ENCODE data around the gene PIEZO2.

Gene PIEZO2

GRCh38 chr18:10895976-10896375 lies 253.4 kb downstream of the PIEZO2 start:
- H3K4me1 Mint-ChIP-seq (ENCODE audit: low read depth): no peaks in the 10 kb centered on the region
- no peak overlapping the region for H3K27ac Mint-ChIP-seq
- H3K9me3 Mint-ChIP-seq: no peaks in the 10 kb centered on the region
- H3K27me3 Mint-ChIP-seq: peaks cover 3% of the 10 kb centered on the region
- H3K36me3 Mint-ChIP-seq (ENCODE audit: low read depth): no peaks in the 10 kb centered on the region
- no peak overlapping the region for H3K4me3 Mint-ChIP-seq

GRCh38 chr18:10894501-10894900 lies 254.9 kb downstream of the PIEZO2 start:
- H3K27ac Mint-ChIP-seq: no peak overlapping the region
- H3K27me3 Mint-ChIP-seq: peaks cover 3% of the 10 kb centered on the region
- H3K9me3 Mint-ChIP-seq: no peaks in the 10 kb centered on the region
- H3K4me1 Mint-ChIP-seq (ENCODE audit: low read depth): no peaks in the 10 kb centered on the region
- H3K36me3 Mint-ChIP-seq (ENCODE audit: low read depth): no peaks in the 10 kb centered on the region
- H3K4me3 Mint-ChIP-seq: no peak overlapping the region

GRCh38 chr18:10893761-10894160 lies 255.6 kb downstream of the PIEZO2 start:
- no peaks in the 10 kb centered on the region for H3K4me1 Mint-ChIP-seq (ENCODE audit: low read depth)
- peaks cover 3% of the 10 kb centered on the region for H3K27me3 Mint-ChIP-seq
- no peak overlapping the region for H3K4me3 Mint-ChIP-seq
- no peak overlapping the region for H3K27ac Mint-ChIP-seq
- no peaks in the 10 kb centered on the region for H3K9me3 Mint-ChIP-seq
- H3K36me3 Mint-ChIP-seq (ENCODE audit: low read depth): no peaks in the 10 kb centered on the region

- Mint-ChIP-seq H3K4me1 (ENCODE audit: low read depth) (no peaks in the 10 kb centered on the region), H3K4me3 (no peak overlapping the region), H3K9me3 (no peaks in the 10 kb centered on the region), H3K27me3 (peaks cover 3% of the 10 kb centered on the region), H3K27ac (no peak overlapping the region), H3K36me3 (ENCODE audit: low read depth) (no peaks in the 10 kb centered on the region)
These were observed 256.2 kb downstream of the PIEZO2 start for GRCh38 chr18:10893196-10893595.

GRCh38 chr18:10892786-10893185 lies 256.6 kb downstream of the PIEZO2 start:
- no peak overlapping the region for H3K4me3 Mint-ChIP-seq
- H3K27me3 Mint-ChIP-seq: peaks cover 3% of the 10 kb centered on the region
- H3K4me1 Mint-ChIP-seq (ENCODE audit: low read depth): no peaks in the 10 kb centered on the region

GRCh38 chr18:10890022-10890421 lies 259.3 kb downstream of the PIEZO2 start:
- no peaks in the 10 kb centered on the region for H3K9me3 Mint-ChIP-seq
- no peak overlapping the region for H3K27ac Mint-ChIP-seq
- no peaks in the 10 kb centered on the region for H3K36me3 Mint-ChIP-seq (ENCODE audit: low read depth)
- H3K27me3 Mint-ChIP-seq: peaks cover 3% of the 10 kb centered on the region
- no peaks in the 10 kb centered on the region for H3K4me1 Mint-ChIP-seq (ENCODE audit: low read depth)
- H3K4me3 Mint-ChIP-seq: no peak overlapping the region

More at GRCh38 chr18:10892786-10893185, 256.6 kb downstream of the PIEZO2 start:
- Mint-ChIP-seq H3K27ac (no peak overlapping the region), H3K9me3 (no peaks in the 10 kb centered on the region), H3K36me3 (ENCODE audit: low read depth) (no peaks in the 10 kb centered on the region)

- Mint-ChIP-seq H3K4me1 (ENCODE audit: low read depth) (no peaks in the 10 kb centered on the region), H3K36me3 (ENCODE audit: low read depth) (no peaks in the 10 kb centered on the region), H3K4me3 (no peak overlapping the region), H3K27me3 (peaks cover 8% of the 10 kb centered on the region), H3K9me3 (peaks cover 4% of the 10 kb centered on the region), H3K27ac (no peak overlapping the region)
These were observed 270.7 kb downstream of the PIEZO2 start for GRCh38 chr18:10878703-10879102.

- Mint-ChIP-seq H3K9me3 (peaks cover 4% of the 10 kb centered on the region), H3K36me3 (ENCODE audit: low read depth) (no peaks in the 10 kb centered on the region), H3K27ac (no peak overlapping the region), H3K4me1 (ENCODE audit: low read depth) (no peaks in the 10 kb centered on the region), H3K27me3 (peaks cover 9% of the 10 kb centered on the region), H3K4me3 (no peak overlapping the region)
These were observed 271.4 kb downstream of the PIEZO2 start for GRCh38 chr18:10877987-10878386.

- Mint-ChIP-seq H3K27me3 (peaks cover 9% of the 10 kb centered on the region), H3K36me3 (ENCODE audit: low read depth) (no peaks in the 10 kb centered on the region), H3K27ac (no peak overlapping the region), H3K4me3 (no peak overlapping the region), H3K9me3 (peaks cover 4% of the 10 kb centered on the region), H3K4me1 (ENCODE audit: low read depth) (no peaks in the 10 kb centered on the region)
These were observed 273.6 kb downstream of the PIEZO2 start for GRCh38 chr18:10875811-10876210.

- peaks cover 4% of the 10 kb centered on the region for H3K9me3 Mint-ChIP-seq
- no peak overlapping the region for H3K27ac Mint-ChIP-seq
- no peak overlapping the region for H3K4me3 Mint-ChIP-seq
These were observed 277.1 kb downstream of the PIEZO2 start for GRCh38 chr18:10872304-10872703.

GRCh38 chr18:10864722-10865121 lies 284.6 kb downstream of the PIEZO2 start:
- peaks cover 10% of the 10 kb centered on the region for H3K9me3 Mint-ChIP-seq
- H3K27ac Mint-ChIP-seq: no peak overlapping the region

More at GRCh38 chr18:10872304-10872703, 277.1 kb downstream of the PIEZO2 start:
- H3K36me3 Mint-ChIP-seq (ENCODE audit: low read depth): no peaks in the 10 kb centered on the region
- peaks cover 9% of the 10 kb centered on the region for H3K27me3 Mint-ChIP-seq
- H3K4me1 Mint-ChIP-seq (ENCODE audit: low read depth): no peaks in the 10 kb centered on the region

GRCh38 chr18:10863026-10863425 lies 286.3 kb downstream of the PIEZO2 start:
- H3K9me3 Mint-ChIP-seq: peaks cover 10% of the 10 kb centered on the region
- no peaks in the 10 kb centered on the region for H3K4me1 Mint-ChIP-seq (ENCODE audit: low read depth)
- no peak overlapping the region for H3K27ac Mint-ChIP-seq
- no peaks in the 10 kb centered on the region for H3K36me3 Mint-ChIP-seq (ENCODE audit: low read depth)
- no peaks in the 10 kb centered on the region for H3K27me3 Mint-ChIP-seq
- H3K4me3 Mint-ChIP-seq: no peak overlapping the region

More at GRCh38 chr18:10864722-10865121, 284.6 kb downstream of the PIEZO2 start:
- no peaks in the 10 kb centered on the region for H3K4me1 Mint-ChIP-seq (ENCODE audit: low read depth)
- H3K36me3 Mint-ChIP-seq (ENCODE audit: low read depth): no peaks in the 10 kb centered on the region
- H3K4me3 Mint-ChIP-seq: no peak overlapping the region
- no peaks in the 10 kb centered on the region for H3K27me3 Mint-ChIP-seq

- Mint-ChIP-seq H3K9me3 (peaks cover 10% of the 10 kb centered on the region), H3K36me3 (ENCODE audit: low read depth) (no peaks in the 10 kb centered on the region), H3K27me3 (peaks cover 6% of the 10 kb centered on the region), H3K4me1 (ENCODE audit: low read depth) (no peaks in the 10 kb centered on the region), H3K27ac (no peak overlapping the region), H3K4me3 (no peak overlapping the region)
These were observed 288.4 kb downstream of the PIEZO2 start for GRCh38 chr18:10860928-10861327.

GRCh38 chr18:10860382-10860781 lies 289.0 kb downstream of the PIEZO2 start:
- no peak overlapping the region for H3K4me3 Mint-ChIP-seq
- peaks cover 6% of the 10 kb centered on the region for H3K27me3 Mint-ChIP-seq
- no peak overlapping the region for H3K27ac Mint-ChIP-seq
- no peaks in the 10 kb centered on the region for H3K36me3 Mint-ChIP-seq (ENCODE audit: low read depth)
- peaks cover 10% of the 10 kb centered on the region for H3K9me3 Mint-ChIP-seq
- H3K4me1 Mint-ChIP-seq (ENCODE audit: low read depth): no peaks in the 10 kb centered on the region

GRCh38 chr18:10858477-10858876 lies 290.9 kb downstream of the PIEZO2 start:
- Mint-ChIP-seq H3K27ac (no peak overlapping the region), H3K9me3 (no peaks in the 10 kb centered on the region), H3K4me3 (no peak overlapping the region), H3K36me3 (ENCODE audit: low read depth) (no peaks in the 10 kb centered on the region), H3K4me1 (ENCODE audit: low read depth) (no peaks in the 10 kb centered on the region), H3K27me3 (peaks cover 11% of the 10 kb centered on the region)

- H3K36me3 Mint-ChIP-seq (ENCODE audit: low read depth): no peaks in the 10 kb centered on the region
- H3K4me1 Mint-ChIP-seq (ENCODE audit: low read depth): no peaks in the 10 kb centered on the region
- H3K27ac Mint-ChIP-seq: no peak overlapping the region
- H3K4me3 Mint-ChIP-seq: no peak overlapping the region
- H3K9me3 Mint-ChIP-seq: no peaks in the 10 kb centered on the region
- H3K27me3 Mint-ChIP-seq: peaks cover 14% of the 10 kb centered on the region
These were observed 293.2 kb downstream of the PIEZO2 start for GRCh38 chr18:10856132-10856531.

All from stimulated activated naive CD8-positive, alpha-beta T cell treated with anti-CD3 and anti-CD28 coated beads, Interleukin-15, Interleukin-2, amounts not matched to agents 100 ng/mL and 50 ng/mL, for 24 hours (primary cell).